Stimulated activated CD4-positive, alpha-beta T cell treated with anti-CD3 and anti-CD28 coated beads, TNF-alpha, amount 100 ng/mL, for 48 hours (primary cell): Measurements from ENCODE around the gene HDLBP.
A peak's percentile ranks its signal among the peaks of the same experiment; 100 is the strongest.

Source experiments
- DNase-seq, 3 donors: peaks; one replicate each; pipeline ENCODE4 v3.0.0-alpha.2; 2020; ENCODE audit warnings: low read depth in 3 of 3

HDLBP gene

DNA sequence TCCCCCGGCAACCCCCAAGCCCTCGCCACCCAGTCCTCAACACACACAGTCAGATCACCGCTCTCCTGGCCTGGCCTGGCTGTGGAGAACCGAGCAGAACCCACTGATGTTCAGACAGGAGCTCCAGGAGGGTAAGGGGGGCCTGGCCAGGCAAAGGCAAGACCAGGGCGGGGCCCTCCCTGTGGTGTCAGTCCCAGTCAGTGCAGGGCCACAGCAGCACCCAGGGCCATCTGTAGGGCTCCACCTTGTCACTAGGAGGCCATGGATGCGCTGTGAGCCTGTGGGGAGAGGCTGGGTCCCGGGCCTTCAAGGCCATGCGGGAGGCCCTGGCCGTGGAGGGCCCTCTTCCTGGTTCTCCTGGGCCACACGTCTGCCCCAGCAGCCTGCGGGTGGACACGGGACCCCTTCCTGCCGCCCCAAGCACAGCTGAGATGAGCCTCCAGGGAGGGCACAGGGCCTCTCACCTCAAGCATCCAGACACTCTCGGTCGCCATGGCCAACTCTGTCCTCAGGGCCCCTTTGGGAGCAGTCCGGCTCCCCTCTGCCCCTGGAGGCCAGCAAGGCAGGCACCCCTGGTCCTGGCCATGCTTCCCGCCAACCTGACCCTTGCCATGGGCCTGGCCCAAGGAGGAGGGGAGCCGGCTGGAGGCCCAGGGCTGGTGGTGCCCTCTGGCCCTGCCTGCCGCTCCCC is 125.0 kb downstream of the HDLBP start:
- DNase-seq: no peak

DNA sequence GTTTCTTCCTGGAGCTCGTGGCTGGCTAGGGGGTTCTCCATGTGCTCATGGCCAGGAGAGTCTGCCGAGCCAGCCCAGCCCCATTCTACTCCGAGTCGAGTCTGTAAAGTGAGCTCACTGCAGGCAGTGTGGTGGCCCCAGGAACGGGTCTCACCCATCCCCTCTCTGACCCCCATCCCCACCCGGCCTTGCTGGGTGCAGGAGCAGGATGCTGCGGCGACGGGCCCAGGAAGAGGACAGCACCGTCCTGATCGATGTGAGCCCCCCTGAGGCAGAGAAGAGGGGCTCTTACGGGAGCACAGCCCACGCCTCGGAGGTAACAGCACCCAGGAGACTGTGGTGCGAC is 125.6 kb downstream of the HDLBP start:
- DNase-seq: no peak

DNA sequence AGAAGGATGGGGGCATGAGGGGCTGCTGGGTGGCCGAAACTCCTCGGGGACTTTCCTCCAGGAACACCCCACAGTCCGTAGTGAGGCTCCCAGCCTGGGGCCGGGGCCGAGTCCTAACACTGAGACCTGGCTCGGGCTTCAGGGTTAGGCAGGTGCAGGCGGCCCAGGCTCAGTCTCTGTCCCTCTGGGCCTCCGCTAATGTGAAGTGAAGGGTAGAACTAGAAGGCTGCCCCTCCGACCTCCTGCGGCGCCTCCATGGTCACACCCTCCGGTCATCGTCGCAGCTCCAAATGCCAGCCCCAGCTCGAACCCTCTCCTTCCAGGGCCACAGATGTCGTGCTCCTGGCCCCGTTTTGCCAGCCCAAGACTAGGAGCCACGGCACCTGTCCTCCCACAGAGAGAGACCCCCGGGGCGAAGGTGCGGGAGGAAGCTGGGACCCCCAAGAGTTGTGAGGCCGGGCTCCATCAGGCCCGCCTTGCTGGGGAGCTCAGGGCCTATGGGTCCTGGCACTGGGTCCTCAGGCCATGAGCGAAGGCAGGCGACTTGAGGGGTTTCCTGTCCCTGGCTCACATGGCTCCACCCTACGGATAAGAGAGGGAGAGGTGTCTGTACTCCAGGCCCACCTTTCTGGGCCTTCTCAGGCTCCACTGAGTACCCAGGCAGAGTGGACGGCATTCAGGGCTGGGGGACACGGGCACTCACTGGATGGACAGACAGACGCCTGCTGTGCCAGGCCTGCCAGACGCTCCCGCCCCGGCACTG is 126.2 kb downstream of the HDLBP start:
- DNase-seq: no peak

DNA sequence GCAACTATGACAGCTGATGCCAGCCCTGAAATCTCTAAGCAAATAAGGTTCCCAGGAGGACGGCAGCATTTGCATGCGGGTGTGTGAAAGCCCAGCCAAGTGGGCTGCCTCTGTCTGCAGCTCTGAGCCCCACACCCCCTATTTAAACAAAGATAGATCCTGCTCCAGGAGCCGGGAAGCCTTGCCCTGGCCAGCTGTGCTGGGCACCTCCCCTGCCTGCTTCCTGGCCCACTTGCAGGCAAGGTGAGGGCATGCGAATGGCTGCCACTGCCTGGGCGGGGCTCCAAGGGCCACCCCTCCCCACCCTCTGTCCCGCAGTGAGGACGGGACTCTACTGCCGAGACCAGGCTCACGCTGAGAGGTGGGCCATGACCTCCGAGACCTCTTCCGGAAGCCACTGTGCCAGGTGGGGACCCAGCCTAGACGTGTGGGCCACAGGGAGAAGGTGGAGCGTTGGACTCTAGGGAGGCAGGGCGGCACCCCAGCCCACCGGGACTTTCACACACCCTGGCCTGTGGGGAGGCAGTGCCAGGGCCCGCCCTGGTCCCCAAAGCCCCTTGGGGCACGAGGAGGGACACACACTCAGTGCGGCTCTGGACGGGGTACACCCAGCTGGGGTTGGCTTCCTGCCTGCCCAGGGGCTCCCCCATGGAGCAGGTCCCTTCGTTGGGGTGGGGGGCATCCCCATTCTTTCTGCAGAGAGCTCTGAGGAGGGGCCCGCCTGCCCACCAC is 126.9 kb downstream of the HDLBP start, which contains the start of gene ANO7:
Gene ANO7 (plus strand): TSS at position 317 of the 732 bp plus-strand sequence. CDS start 1,387 bp downstream, outside the sequence.
- no peak for DNase-seq

DNA sequence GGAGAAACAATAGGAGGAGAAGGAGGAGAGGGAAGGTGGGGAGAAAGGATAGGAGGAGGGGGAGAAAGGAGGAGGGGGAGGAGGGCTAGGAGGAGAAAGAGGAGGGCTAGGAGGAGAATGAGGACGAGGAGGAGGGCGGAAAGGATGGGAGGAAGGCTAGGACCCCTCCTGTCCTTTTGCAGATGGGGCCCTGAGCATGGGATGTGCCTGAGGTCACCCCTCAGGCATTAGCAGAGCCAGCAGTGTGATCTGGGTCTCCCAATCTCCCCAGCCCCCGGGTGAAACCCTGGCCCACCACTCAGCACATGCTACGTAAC is 127.6 kb downstream of the HDLBP start:
- DNase-seq: no peak

- DNase-seq: no peak
These were observed 128.2 kb downstream of the HDLBP start for GRCh38 chr2:241187101-241187917.

- DNase-seq: no peak
These were observed 129.5 kb downstream of the HDLBP start for GRCh38 chr2:241185961-241186360.

GRCh38 chr2:241184901-241185300 is 130.6 kb downstream of the HDLBP start:
- DNase-seq: no peak

- DNase-seq: no peak
These were observed 132.3 kb downstream of the HDLBP start for GRCh38 chr2:241183221-241183620.

- no peak for DNase-seq
These were observed 132.8 kb downstream of the HDLBP start for GRCh38 chr2:241182531-241183133.

- no peak for DNase-seq
These were observed 133.3 kb downstream of the HDLBP start for GRCh38 chr2:241182126-241182525.

DNA sequence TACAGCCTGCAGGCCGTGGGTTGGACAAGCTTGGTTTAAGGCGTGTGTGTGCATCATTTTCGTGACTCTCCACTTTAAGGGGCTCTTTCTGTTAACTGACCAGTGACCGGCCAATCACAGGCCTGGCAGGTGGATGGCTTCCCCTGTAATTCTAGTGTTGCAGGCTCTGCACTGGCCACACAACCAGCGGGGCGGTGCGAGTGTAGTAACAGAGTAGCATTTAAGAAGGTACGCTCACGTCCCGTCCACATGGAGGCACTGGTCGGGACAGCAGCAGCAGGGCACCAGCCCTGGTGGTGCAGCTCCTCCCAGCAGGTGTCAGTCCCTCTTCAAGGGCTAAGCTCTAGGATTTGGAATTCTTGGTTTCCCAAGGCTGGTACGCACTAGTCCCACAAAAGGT is 135.0 kb downstream of the HDLBP start:
- no peak for DNase-seq

DNA sequence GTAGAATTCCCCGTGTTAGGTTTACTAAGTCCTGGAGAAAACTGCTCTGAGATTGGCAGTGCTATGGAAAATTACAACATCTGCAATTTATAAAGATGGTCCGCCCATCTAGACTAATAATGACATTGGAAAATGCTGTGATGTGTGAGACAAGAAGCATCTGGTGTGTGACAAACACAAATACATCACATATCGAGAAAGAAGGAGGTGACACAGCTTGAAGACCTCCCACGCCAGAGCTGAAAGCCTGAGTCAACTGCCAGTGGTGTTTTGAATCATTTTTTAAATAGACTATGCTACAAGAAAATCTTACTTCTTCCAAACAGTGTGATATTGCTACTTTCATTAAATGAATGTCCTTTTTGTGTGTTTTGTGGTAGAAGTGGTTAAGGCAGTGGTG is 135.6 kb downstream of the HDLBP start:
- DNase-seq: peak in 2 of 3 donors; percentile 25 to 28

- no peak for DNase-seq
These were observed 136.5 kb downstream of the HDLBP start for GRCh38 chr2:241178961-241179360.

GRCh38 chr2:241177526-241178334 is 137.7 kb downstream of the HDLBP start:
- DNase-seq: no peak
